ENCODE data around the gene VSTM4.

Gene VSTM4

DNA sequence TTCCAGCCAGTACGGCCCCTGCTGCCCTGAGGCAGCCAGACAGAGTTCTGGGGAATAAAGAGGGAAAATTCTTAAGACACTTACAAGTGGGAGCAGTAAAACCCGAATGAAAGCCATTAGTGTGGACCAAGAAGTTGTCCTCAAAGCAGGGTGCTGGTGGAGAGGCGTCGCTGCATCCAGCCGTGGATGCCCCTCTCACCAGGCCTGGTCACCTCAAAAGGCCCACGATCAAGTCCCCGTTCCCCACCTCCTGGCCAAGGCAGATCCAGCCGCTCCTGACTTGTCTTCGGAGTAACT is 656 bp downstream of the VSTM4 start:
- H4K5ac ChIP-seq (ENCODE audit: low read length), result no peak overlapping the region
- no peaks in the 10 kb centered on the region for H3K79me1 ChIP-seq (ENCODE audit: low read length)
- H2BK5ac ChIP-seq (ENCODE audit: low read length), result no peak overlapping the region
- peak overlapping the region; percentile 11 for H3K4me3 ChIP-seq (ENCODE audit: low read length)
- no peak overlapping the region for H2AK5ac ChIP-seq (ENCODE audit: low read length)
- no peak overlapping the region for H3K27ac ChIP-seq (ENCODE audit: low read depth, low read length)
- H4K8ac ChIP-seq (ENCODE audit: low read depth, low read length), result no peak overlapping the region
- peak overlapping the region; percentile 63 for H3K4me2 ChIP-seq (ENCODE audit: low read length)
- H3K56ac ChIP-seq (ENCODE audit: low read length), result peak overlapping the region; percentile 86
- H3K36me3 ChIP-seq (ENCODE audit: control insufficient read depth, insufficient read depth, low read length), result no peaks in the 10 kb centered on the region
- no peak overlapping the region for H2BK120ac ChIP-seq (ENCODE audit: low read depth, low read length)
- H3K18ac ChIP-seq (ENCODE audit: low read length), result no peak overlapping the region
- H2BK15ac ChIP-seq (replicated peaks; ENCODE audit: low read depth), result no peak overlapping the region
- no peaks in the 10 kb centered on the region for H3K27me3 ChIP-seq (ENCODE audit: insufficient read depth, low read length, poor library complexity)
- no peak overlapping the region for H3K4ac ChIP-seq (ENCODE audit: low read depth, low read length)
- peak overlapping the region; percentile 69 for H3K9ac ChIP-seq (ENCODE audit: low read length)
- H3K4me1 ChIP-seq (ENCODE audit: control insufficient read depth, low read depth, low read length), result no peaks in the 10 kb centered on the region
- WGBS (ENCODE audit: extremely low coverage, insufficient coverage, low lambda C conversion rate), result no CpG with 5 or more reads among the region's 9 CpGs
- no peaks in the 10 kb centered on the region for H3K79me2 ChIP-seq (ENCODE audit: control insufficient read depth, insufficient read depth, low read length)
- H3K23ac ChIP-seq (ENCODE audit: low read length), result no peak overlapping the region
- no peak for DNase-seq

DNA sequence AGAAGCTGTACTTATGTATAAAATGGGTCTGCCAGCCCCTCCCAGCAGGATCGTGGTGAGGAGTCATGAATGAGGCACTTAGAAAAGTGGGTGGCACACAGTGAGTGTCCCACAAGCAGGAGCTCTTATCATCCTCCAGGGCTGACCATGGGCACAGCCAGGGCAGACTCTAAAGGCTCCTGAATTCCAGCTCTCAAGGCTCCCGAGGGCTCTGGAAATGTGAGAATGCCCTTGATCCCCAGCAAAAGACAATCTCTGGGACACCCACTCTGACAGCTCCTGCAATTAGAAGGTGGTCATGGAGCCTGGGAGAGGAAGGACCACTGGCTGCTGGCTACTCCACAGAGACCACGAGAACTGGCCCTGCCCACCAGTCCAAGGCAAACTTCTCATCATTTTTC is 1.6 kb downstream of the VSTM4 start:
- Histone ChIP-seq H3K4me1 (ENCODE audit: control insufficient read depth, low read depth, low read length) (no peaks in the 10 kb centered on the region), H3K4ac (ENCODE audit: low read depth, low read length) (no peak overlapping the region), H2BK5ac (ENCODE audit: low read length) (no peak overlapping the region), H3K4me3 (ENCODE audit: low read length) (no peak overlapping the region), H3K27me3 (ENCODE audit: insufficient read depth, low read length, poor library complexity) (no peaks in the 10 kb centered on the region), H2BK15ac (replicated peaks; ENCODE audit: low read depth) (no peak overlapping the region), H3K79me1 (ENCODE audit: low read length) (no peaks in the 10 kb centered on the region), H2AK5ac (ENCODE audit: low read length) (no peak overlapping the region), H4K8ac (ENCODE audit: low read depth, low read length) (no peak overlapping the region), H3K79me2 (ENCODE audit: control insufficient read depth, insufficient read depth, low read length) (no peaks in the 10 kb centered on the region), H3K4me2 (ENCODE audit: low read length) (no peak overlapping the region), H3K36me3 (ENCODE audit: control insufficient read depth, insufficient read depth, low read length) (no peaks in the 10 kb centered on the region), H3K9ac (ENCODE audit: low read length) (no peak overlapping the region), H3K27ac (ENCODE audit: low read depth, low read length) (no peak overlapping the region), H3K56ac (ENCODE audit: low read length) (no peak overlapping the region), H3K23ac (ENCODE audit: low read length) (no peak overlapping the region), H2BK120ac (ENCODE audit: low read depth, low read length) (no peak overlapping the region), H4K5ac (ENCODE audit: low read length) (no peak overlapping the region), H3K18ac (ENCODE audit: low read length) (no peak overlapping the region)
- no CpG with 5 or more reads among the region's 3 CpGs for WGBS (ENCODE audit: extremely low coverage, insufficient coverage, low lambda C conversion rate)
- no peak for DNase-seq

DNA sequence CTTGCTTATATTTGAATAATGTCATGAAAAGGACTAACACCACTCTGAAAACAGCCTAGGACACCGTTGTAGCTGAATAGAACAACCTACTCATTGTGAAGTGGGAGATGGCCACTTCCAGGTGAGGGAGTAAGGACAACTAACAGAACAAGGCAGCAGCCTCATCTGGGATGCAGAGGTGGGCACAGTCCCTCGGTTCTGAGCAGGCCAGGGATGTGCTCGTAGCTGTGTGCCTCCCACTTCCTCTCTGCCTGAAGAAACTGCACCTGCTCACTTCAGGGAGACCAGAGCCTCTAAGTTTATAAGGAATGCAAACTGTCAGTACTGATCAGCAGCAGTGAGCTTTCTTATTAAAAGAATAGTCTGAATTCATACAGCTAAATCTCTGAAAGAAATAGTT is 2.5 kb downstream of the VSTM4 start:
- Histone ChIP-seq H3K18ac (ENCODE audit: low read length) (no peak overlapping the region), H4K8ac (ENCODE audit: low read depth, low read length) (no peak overlapping the region), H2BK5ac (ENCODE audit: low read length) (no peak overlapping the region), H3K4me1 (ENCODE audit: control insufficient read depth, low read depth, low read length) (no peaks in the 10 kb centered on the region), H3K56ac (ENCODE audit: low read length) (no peak overlapping the region), H2BK15ac (replicated peaks; ENCODE audit: low read depth) (no peak overlapping the region), H2AK5ac (ENCODE audit: low read length) (no peak overlapping the region), H3K36me3 (ENCODE audit: control insufficient read depth, insufficient read depth, low read length) (no peaks in the 10 kb centered on the region), H3K79me2 (ENCODE audit: control insufficient read depth, insufficient read depth, low read length) (no peaks in the 10 kb centered on the region), H3K4me2 (ENCODE audit: low read length) (no peak overlapping the region), H3K4ac (ENCODE audit: low read depth, low read length) (no peak overlapping the region), H3K27ac (ENCODE audit: low read depth, low read length) (no peak overlapping the region), H2BK120ac (ENCODE audit: low read depth, low read length) (no peak overlapping the region), H3K79me1 (ENCODE audit: low read length) (no peaks in the 10 kb centered on the region), H3K4me3 (ENCODE audit: low read length) (no peak overlapping the region), H3K27me3 (ENCODE audit: insufficient read depth, low read length, poor library complexity) (no peaks in the 10 kb centered on the region), H3K23ac (ENCODE audit: low read length) (no peak overlapping the region), H3K9ac (ENCODE audit: low read length) (no peak overlapping the region), H4K5ac (ENCODE audit: low read length) (no peak overlapping the region)
- DNase-seq, result no peak
- no CpG with 5 or more reads among the region's 3 CpGs for WGBS (ENCODE audit: extremely low coverage, insufficient coverage, low lambda C conversion rate)

- no peak overlapping the region for H3K23ac ChIP-seq (ENCODE audit: low read length)
- no peak overlapping the region for H2BK120ac ChIP-seq (ENCODE audit: low read depth, low read length)
- H3K27ac ChIP-seq (ENCODE audit: low read depth, low read length), result no peak overlapping the region
- H3K27me3 ChIP-seq (ENCODE audit: insufficient read depth, low read length, poor library complexity), result no peaks in the 10 kb centered on the region
- H3K9ac ChIP-seq (ENCODE audit: low read length), result no peak overlapping the region
- no peaks in the 10 kb centered on the region for H3K79me1 ChIP-seq (ENCODE audit: low read length)
- no peak overlapping the region for H3K4ac ChIP-seq (ENCODE audit: low read depth, low read length)
- H3K18ac ChIP-seq (ENCODE audit: low read length), result no peak overlapping the region
- no peak overlapping the region for H4K8ac ChIP-seq (ENCODE audit: low read depth, low read length)
- DNase-seq, result no peak
- H3K4me2 ChIP-seq (ENCODE audit: low read length), result no peak overlapping the region
- no peaks in the 10 kb centered on the region for H3K36me3 ChIP-seq (ENCODE audit: control insufficient read depth, insufficient read depth, low read length)
- no CpG with 5 or more reads among the region's 3 CpGs for WGBS (ENCODE audit: extremely low coverage, insufficient coverage, low lambda C conversion rate)
- H3K56ac ChIP-seq (ENCODE audit: low read length), result no peak overlapping the region
- H2BK5ac ChIP-seq (ENCODE audit: low read length), result no peak overlapping the region
- H3K4me1 ChIP-seq (ENCODE audit: control insufficient read depth, low read depth, low read length), result no peaks in the 10 kb centered on the region
- no peak overlapping the region for H2AK5ac ChIP-seq (ENCODE audit: low read length)
- no peak overlapping the region for H4K5ac ChIP-seq (ENCODE audit: low read length)
- H2BK15ac ChIP-seq (replicated peaks; ENCODE audit: low read depth), result no peak overlapping the region
- H3K79me2 ChIP-seq (ENCODE audit: control insufficient read depth, insufficient read depth, low read length), result no peaks in the 10 kb centered on the region
- no peak overlapping the region for H3K4me3 ChIP-seq (ENCODE audit: low read length)
Observed at GRCh38 chr10:49112098-49112497, 3.2 kb downstream of the VSTM4 start.

DNA sequence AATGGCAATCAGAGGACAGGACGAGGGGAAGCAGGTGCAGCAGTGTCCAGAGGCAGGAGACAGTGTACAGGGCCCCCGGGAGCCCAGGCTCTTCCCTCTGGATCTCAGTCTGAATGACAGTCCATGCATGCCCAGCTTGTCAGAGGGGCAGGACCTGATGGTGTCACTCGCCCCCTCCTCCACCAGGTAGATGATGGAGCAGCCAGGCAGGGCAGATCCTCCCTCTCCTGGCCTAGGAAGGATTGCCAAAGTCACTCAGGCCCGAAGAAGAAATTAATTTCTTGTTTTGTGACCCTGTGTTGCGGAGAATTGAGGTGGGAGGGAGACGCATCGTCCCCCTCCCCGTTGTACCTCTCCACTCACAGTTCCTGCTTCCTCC is 4.0 kb downstream of the VSTM4 start:
- H3K4ac ChIP-seq (ENCODE audit: low read depth, low read length), result no peak overlapping the region
- no peak overlapping the region for H3K9ac ChIP-seq (ENCODE audit: low read length)
- no peak overlapping the region for H3K27ac ChIP-seq (ENCODE audit: low read depth, low read length)
- no peak overlapping the region for H3K4me2 ChIP-seq (ENCODE audit: low read length)
- H4K8ac ChIP-seq (ENCODE audit: low read depth, low read length), result no peak overlapping the region
- WGBS (ENCODE audit: extremely low coverage, insufficient coverage, low lambda C conversion rate), result no CpG with 5 or more reads among the region's 8 CpGs
- H3K36me3 ChIP-seq (ENCODE audit: control insufficient read depth, insufficient read depth, low read length), result no peaks in the 10 kb centered on the region
- H4K5ac ChIP-seq (ENCODE audit: low read length), result no peak overlapping the region
- no peaks in the 10 kb centered on the region for H3K4me1 ChIP-seq (ENCODE audit: control insufficient read depth, low read depth, low read length)
- H3K56ac ChIP-seq (ENCODE audit: low read length), result no peak overlapping the region
- no peaks in the 10 kb centered on the region for H3K79me2 ChIP-seq (ENCODE audit: control insufficient read depth, insufficient read depth, low read length)
- no peaks in the 10 kb centered on the region for H3K27me3 ChIP-seq (ENCODE audit: insufficient read depth, low read length, poor library complexity)
- no peak for DNase-seq
- no peak overlapping the region for H2AK5ac ChIP-seq (ENCODE audit: low read length)
- no peak overlapping the region for H2BK15ac ChIP-seq (replicated peaks; ENCODE audit: low read depth)
- H3K79me1 ChIP-seq (ENCODE audit: low read length), result no peaks in the 10 kb centered on the region
- no peak overlapping the region for H2BK120ac ChIP-seq (ENCODE audit: low read depth, low read length)
- no peak overlapping the region for H2BK5ac ChIP-seq (ENCODE audit: low read length)
- no peak overlapping the region for H3K4me3 ChIP-seq (ENCODE audit: low read length)
- no peak overlapping the region for H3K23ac ChIP-seq (ENCODE audit: low read length)
- no peak overlapping the region for H3K18ac ChIP-seq (ENCODE audit: low read length)

DNA sequence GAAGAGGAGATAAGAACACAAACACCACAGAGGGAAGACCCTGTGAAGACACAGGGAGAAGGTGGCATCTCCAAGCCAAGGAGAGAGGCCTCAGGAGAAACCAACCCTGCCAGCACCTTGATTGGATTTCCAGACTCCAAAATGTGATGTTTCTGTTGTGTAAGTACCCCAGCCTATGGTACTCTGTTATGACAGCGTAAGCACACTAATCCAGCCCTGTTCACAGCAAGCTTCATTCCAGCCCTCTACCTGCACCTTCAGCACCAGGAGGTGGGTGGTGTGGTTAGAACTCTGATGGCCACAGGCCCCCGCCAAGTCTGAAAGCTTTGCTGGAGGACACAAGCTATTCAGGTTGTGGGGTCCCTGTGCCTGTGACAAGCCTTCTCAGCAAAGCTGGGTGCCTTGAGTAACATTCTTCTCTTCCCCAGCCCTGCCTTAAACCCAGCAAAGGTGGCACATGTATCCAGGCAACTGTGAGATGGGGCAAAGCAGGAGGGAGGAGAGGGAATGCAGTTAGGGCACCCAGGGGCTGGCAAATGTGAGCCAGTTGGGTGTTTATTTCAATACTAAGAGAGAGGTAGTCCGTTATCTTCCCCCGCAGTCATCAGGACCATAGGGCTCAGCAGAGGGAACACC is 4.5 kb downstream of the VSTM4 start:
- H3K79me1 ChIP-seq (ENCODE audit: low read length), result no peaks in the 10 kb centered on the region
- H4K8ac ChIP-seq (ENCODE audit: low read depth, low read length), result no peak overlapping the region
- H3K4me2 ChIP-seq (ENCODE audit: low read length), result no peak overlapping the region
- H2BK15ac ChIP-seq (replicated peaks; ENCODE audit: low read depth), result no peak overlapping the region
- no peak overlapping the region for H3K23ac ChIP-seq (ENCODE audit: low read length)
- no peaks in the 10 kb centered on the region for H3K4me1 ChIP-seq (ENCODE audit: control insufficient read depth, low read depth, low read length)
- H3K18ac ChIP-seq (ENCODE audit: low read length), result no peak overlapping the region
- H3K4ac ChIP-seq (ENCODE audit: low read depth, low read length), result no peak overlapping the region
- no CpG with 5 or more reads among the region's 4 CpGs for WGBS (ENCODE audit: extremely low coverage, insufficient coverage, low lambda C conversion rate)
- H2BK5ac ChIP-seq (ENCODE audit: low read length), result no peak overlapping the region
- H2AK5ac ChIP-seq (ENCODE audit: low read length), result no peak overlapping the region
- H3K9ac ChIP-seq (ENCODE audit: low read length), result no peak overlapping the region
- H3K27ac ChIP-seq (ENCODE audit: low read depth, low read length), result no peak overlapping the region
- DNase-seq, result no peak
- H2BK120ac ChIP-seq (ENCODE audit: low read depth, low read length), result no peak overlapping the region
- H4K5ac ChIP-seq (ENCODE audit: low read length), result no peak overlapping the region
- H3K56ac ChIP-seq (ENCODE audit: low read length), result no peak overlapping the region
- no peaks in the 10 kb centered on the region for H3K27me3 ChIP-seq (ENCODE audit: insufficient read depth, low read length, poor library complexity)
- no peaks in the 10 kb centered on the region for H3K36me3 ChIP-seq (ENCODE audit: control insufficient read depth, insufficient read depth, low read length)
- H3K4me3 ChIP-seq (ENCODE audit: low read length), result no peak overlapping the region
- H3K79me2 ChIP-seq (ENCODE audit: control insufficient read depth, insufficient read depth, low read length), result no peaks in the 10 kb centered on the region

All from mesendoderm (in vitro differentiated cells).